Activated CD4-positive, CD25-positive, alpha-beta regulatory T cell treated with anti-CD3 and anti-CD28 coated beads, Interleukin-2, amount 50 U/mL, for 24 hours (primary cell): ENCODE data around the gene DLGAP1.

Experiments
- ATAC-seq, 2 donors: fragments of 150-1000 bp; cut with Tn5 transposase; one replicate each; pipeline ENCODE4 v1.10.0; 2021; ENCODE audit warnings: mild to moderate bottlenecking in 1 of 2, moderate library complexity in 1 of 2

The DLGAP1 gene

GRCh38 chr18:3799515-3799914 is 655.6 kb downstream of the DLGAP1 start:
- no peak for ATAC-seq

GRCh38 chr18:3798032-3798431 is 657.1 kb downstream of the DLGAP1 start:
- no peak for ATAC-seq

GRCh38 chr18:3796434-3796833 is 658.7 kb downstream of the DLGAP1 start:
- ATAC-seq, result no peak

- no peak for ATAC-seq
These were observed 660.4 kb downstream of the DLGAP1 start for GRCh38 chr18:3794537-3795348.

GRCh38 chr18:3793545-3793944 is 661.6 kb downstream of the DLGAP1 start:
- ATAC-seq, result no peak

GRCh38 chr18:3793111-3793510 is 662.0 kb downstream of the DLGAP1 start:
- ATAC-seq, result no peak

GRCh38 chr18:3792711-3793110 is 662.4 kb downstream of the DLGAP1 start:
- no peak for ATAC-seq

GRCh38 chr18:3791238-3791637 is 663.9 kb downstream of the DLGAP1 start:
- no peak for ATAC-seq

- no peak for ATAC-seq
These were observed 664.4 kb downstream of the DLGAP1 start for GRCh38 chr18:3790703-3791102.

GRCh38 chr18:3789525-3789924 is 665.6 kb downstream of the DLGAP1 start:
- ATAC-seq, result no peak

GRCh38 chr18:3784949-3785348 is 670.2 kb downstream of the DLGAP1 start:
- ATAC-seq, result no peak

GRCh38 chr18:3782901-3783300 is 672.2 kb downstream of the DLGAP1 start:
- no peak for ATAC-seq

- no peak for ATAC-seq
These were observed 677.4 kb downstream of the DLGAP1 start for GRCh38 chr18:3777719-3778118.

GRCh38 chr18:3777122-3777521 is 678.0 kb downstream of the DLGAP1 start:
- no peak for ATAC-seq

- ATAC-seq, result no peak
These were observed 679.1 kb downstream of the DLGAP1 start for GRCh38 chr18:3775996-3776395.

- no peak for ATAC-seq
These were observed 681.8 kb downstream of the DLGAP1 start for GRCh38 chr18:3773303-3773702.

- ATAC-seq, result peak; percentile 90 to 93
These were observed 683.8 kb downstream of the DLGAP1 start for GRCh38 chr18:3771121-3771971.

- no peak for ATAC-seq
These were observed 693.8 kb downstream of the DLGAP1 start for GRCh38 chr18:3761266-3761665.

- no peak for ATAC-seq
These were observed 694.4 kb downstream of the DLGAP1 start for GRCh38 chr18:3760741-3761140.

- no peak for ATAC-seq
These were observed 696.0 kb downstream of the DLGAP1 start for GRCh38 chr18:3759099-3759498.

- ATAC-seq, result no peak
These were observed 696.6 kb downstream of the DLGAP1 start for GRCh38 chr18:3758531-3758930.

GRCh38 chr18:3757361-3757760 is 697.7 kb downstream of the DLGAP1 start:
- ATAC-seq, result no peak

- ATAC-seq, result no peak
These were observed 702.0 kb downstream of the DLGAP1 start for GRCh38 chr18:3753106-3753505.

- ATAC-seq, result no peak
These were observed 707.0 kb downstream of the DLGAP1 start for GRCh38 chr18:3748086-3748485.
